Right lobe of liver (tissue), 4 donors: ENCODE results near the gene SCN8A.

Experiments
- CTCF ChIP-seq, 4 donors: fragments of 200-600 bp in 3 of 4; fragments of 450-650 bp in 1 of 4; IDR thresholded peaks; one replicate each; pipeline versions ENCODE4 v1.5.1 to v1.8.0; 2016 to 2022; ENCODE audit warnings: antibody characterized with exemption in 4 of 4, mild to moderate bottlenecking in 2 of 4
- POLR2A ChIP-seq: fragments of 450-650 bp; IDR thresholded peaks from one replicate; pipeline ENCODE4 v1.6.1; 2017; ENCODE audit warnings: antibody characterized with exemption, mild to moderate bottlenecking
- donor health status: DM: no; HTN: no; CAD: no.
- donor health status: DM: no; HTN: no; CAD: no.
- donor health status: DM: no; HTN: yes; CAD: no.

GRCh38 chr12:51592034-51592705, 1.1 kb downstream of the SCN8A start:
- TF ChIP-seq CTCF (IDR thresholded peaks at IDR 0.05): no peak
- TF ChIP-seq POLR2A: no peak
